Measurements from ENCODE around the gene CDR2L.

GRCh38 chr17:74977802-74978201 lies 9.6 kb upstream of the CDR2L start:
- TF ChIP-seq CHD4 (IDR thresholded peaks at IDR 0.05; ENCODE audit: borderline replicate concordance) (no peak), POLR2A (IDR thresholded peaks at IDR 0.05; ENCODE audit: low read length) (no peak), CTCF (IDR thresholded peaks at IDR 0.05) (no peak), EP300 (IDR thresholded peaks at IDR 0.05) (no peak), CEBPB (IDR thresholded peaks at IDR 0.05) (no peak), SMC3 (IDR thresholded peaks at IDR 0.05) (no peak), RNF2 (IDR thresholded peaks at IDR 0.05; ENCODE audit: borderline replicate concordance, low read depth) (no peak), BCL3 (IDR thresholded peaks at IDR 0.05) (no peak), MAX (IDR thresholded peaks at IDR 0.05) (no peak), ELK1 (IDR thresholded peaks at IDR 0.05; ENCODE audit: low read depth, low read length) (no peak), PHF8 (IDR thresholded peaks at IDR 0.05; ENCODE audit: borderline replicate concordance, low read depth) (no peak), RAD21 (conservative IDR thresholded peaks at IDR 0.05 in 1 of 2, IDR thresholded peaks at IDR 0.05 in 1 of 2) (no peak), HDAC2 (IDR thresholded peaks at IDR 0.05) (no peak), TFCP2L1 (CRISPR knock-in tag; IDR thresholded peaks at IDR 0.05) (no peak)

Data from A549 (cell line).